A549 (cell line): ENCODE data around the gene ZMYND8. TPM values are rescaled to one million over a fixed set of nuclear protein-coding genes. Genes with fewer than 3 reads are reported as not detected.

Source experiments
- ATAC-seq, 2 experiments: fragments of 200-7000 bp in 1 of 2; fragments of >200 bp in 1 of 2; cut with Nextera tagmentation in 1 of 2; cut with Tn5 transposase in 1 of 2; 3 replicates each; pipeline versions ENCODE4 v1.8.0 to v1.9.1; 2018 to 2020; ENCODE audit warnings: mild to moderate bottlenecking in 1 of 2, moderate library complexity in 1 of 2
- CTCF ChIA-PET: fragments of 300-600 bp; sonication (Branson Sonifier 250); formaldehyde crosslinking; extraction: SDS; loops from one replicate; lab custom pipeline; 2021; ENCODE audit warnings: antibody characterized with exemption, inconsistent platforms; lab: Yijun Ruan, JAX
- POLR2A ChIA-PET: fragments of 350-600 bp; formaldehyde crosslinking; extraction: SDS; loops from one replicate; lab custom pipeline; 2021; ENCODE audit warnings: antibody characterized with exemption, inconsistent platforms; lab: Yijun Ruan, JAX
- DNase-seq, 2 experiments: peaks; one replicate each; pipeline versions ENCODE4 v3.0.0 to v3.0.0-alpha.2; 2011 to 2016; ENCODE audit warnings: low read depth in 1 of 2, low spot score in 1 of 2
- FAIRE-seq: peaks from 2 replicates; lab custom pipeline; 2011; peaks lifted over from hg19 to GRCh38; lab: Jason Lieb, UNC
- H3K27ac ChIP-seq, 2 experiments: fragments of >200 bp; sonication (Bioruptor Twin); formaldehyde crosslinking; 3 replicates each; pipeline ENCODE4 v1.5.1; 2016 to 2017
- H3K4me1 ChIP-seq: fragments of >200 bp; sonication (Bioruptor Twin); formaldehyde crosslinking; 3 replicates; pipeline ENCODE4 v1.6.1; 2016
- H3K4me2 ChIP-seq: fragments of >200 bp; sonication (Bioruptor Twin); formaldehyde crosslinking; 3 replicates; pipeline ENCODE4 v1.6.1; 2016
- H3K4me3 ChIP-seq: fragments of >200 bp; sonication (Bioruptor Twin); formaldehyde crosslinking; 3 replicates; pipeline ENCODE4 v1.5.1; 2016
- H3K9me3 ChIP-seq: fragments of >200 bp; sonication (Bioruptor Twin); formaldehyde crosslinking; 3 replicates; pipeline ENCODE4 v1.6.1; 2016
- CHD4 ChIP-seq: fragments of 200-600 bp; sonication (generic); IDR thresholded peaks from 2 replicates; pipeline ENCODE4 v1.6.1; 2016; ENCODE audit warnings: antibody characterized with exemption, mild to moderate bottlenecking, borderline replicate concordance
- EHF ChIP-seq: fragments of 250-450 bp; sonication (Bioruptor Pico); IDR thresholded peaks from 2 replicates; pipeline ENCODE4 v1.5.0; 2020; ENCODE audit warnings: mild to moderate bottlenecking
- GATA3 ChIP-seq: IDR thresholded peaks from 2 replicates; pipeline ENCODE4 v1.6.1; 2012; ENCODE audit warnings: borderline replicate concordance
- HDAC2 ChIP-seq: fragments of 200-600 bp; sonication (generic); IDR thresholded peaks from 2 replicates; pipeline ENCODE4 v1.6.1; 2016
- HOXA7 ChIP-seq: fragments of 250-450 bp; sonication (Bioruptor Pico); IDR thresholded peaks from 2 replicates; pipeline ENCODE4 v1.5.0; 2020; ENCODE audit warnings: mild to moderate bottlenecking, moderate library complexity
- JUNB ChIP-seq: fragments of >200 bp; sonication (Bioruptor Twin); formaldehyde crosslinking; IDR thresholded peaks from 2 replicates; pipeline ENCODE4 v1.6.1; 2016
- KDM1A ChIP-seq: fragments of 200-600 bp; sonication (generic); IDR thresholded peaks from 2 replicates; pipeline ENCODE4 v1.6.1; 2016; ENCODE audit warnings: low read depth, mild to moderate bottlenecking
- KDM5A ChIP-seq: fragments of 200-600 bp; sonication (generic); IDR thresholded peaks from 2 replicates; pipeline ENCODE4 v1.6.1; 2016; ENCODE audit warnings: antibody characterized with exemption, mild to moderate bottlenecking
- MAZ ChIP-seq: fragments of 150-350 bp; IDR thresholded peaks from 2 replicates; pipeline ENCODE4 v1.6.1; 2014; ENCODE audit warnings: antibody characterized with exemption, low read depth, low read length, borderline replicate concordance
- MYC ChIP-seq: IDR thresholded peaks from 2 replicates; pipeline ENCODE4 v1.6.1; 2012; ENCODE audit warnings: mild to moderate bottlenecking, inconsistent platforms, low read length, improper control_type of control experiment, borderline replicate concordance
- NFE2L2 ChIP-seq: fragments of 150-350 bp; conservative IDR thresholded peaks from 2 replicates; pipeline ENCODE4 v1.6.1; 2014; ENCODE audit warnings: low read length
- PHF8 ChIP-seq: fragments of 200-600 bp; sonication (generic); IDR thresholded peaks from 2 replicates; pipeline ENCODE4 v1.6.1; 2016; ENCODE audit warnings: low read depth, mild to moderate bottlenecking, antibody characterized with exemption, moderate library complexity, borderline replicate concordance
- RAD21 ChIP-seq, 2 experiments: fragments of >200 bp in 1 of 2; sonication (Bioruptor Twin) in 1 of 2; formaldehyde crosslinking in 1 of 2; IDR thresholded peaks in 1 of 2; conservative IDR thresholded peaks in 1 of 2; 2 replicates in 1 of 2; 3 replicates in 1 of 2; pipeline ENCODE4 v1.6.1; 2012 to 2018; ENCODE audit warnings: inconsistent platforms in 1 of 2
- RARB ChIP-seq: fragments of 250-450 bp; sonication (Bioruptor Pico); IDR thresholded peaks from 2 replicates; pipeline ENCODE4 v1.8.0; 2021; ENCODE audit warnings: mild to moderate bottlenecking, moderate library complexity
- RFX5 ChIP-seq: fragments of 450-650 bp; IDR thresholded peaks from 2 replicates; pipeline ENCODE4 v1.7.1; 2014; ENCODE audit warnings: antibody characterized with exemption, mild to moderate bottlenecking, moderate library complexity
- SMC3 ChIP-seq: fragments of >200 bp; sonication (Bioruptor Twin); formaldehyde crosslinking; IDR thresholded peaks from 3 replicates; pipeline ENCODE4 v1.6.1; 2018; ENCODE audit warnings: inconsistent platforms
- TP53 ChIP-seq: fragments of 250-450 bp; sonication (Bioruptor Pico); IDR thresholded peaks from 2 replicates; pipeline ENCODE4 v1.5.0; 2021; ENCODE audit warnings: mild to moderate bottlenecking, moderate library complexity
- WGBS: methylation state at CpG from one replicate; pipeline ENCODE4 v1.1.6; 2017; ENCODE audit errors: missing lambda C conversion rate; 5-methylcytosine and 5-hydroxymethylcytosine counted together
- polyA plus RNA-seq, 4 experiments: library from polyadenylated mRNA; depleted of rRNA in 3 of 4; stranded (reverse); fragments of >200 nt; fragmentation: RNase III in 1 of 4; extraction: RNeasy Plus Mini Kit Qiagen cat#74134 plus additional on column Dnase treatment in 1 of 4; gene quantifications; 2 replicates in 3 of 4; 3 replicates in 1 of 4; pipeline ENCODE4 v1.2.3, GENCODE V29; 2011 to 2017
- TF ChIP-seq, protein P1 (sequence below): IDR thresholded peaks from 2 replicates; pipeline ENCODE4 v1.6.1; 2012
- TF ChIP-seq, protein P2 (sequence below): IDR thresholded peaks from 2 replicates; pipeline ENCODE4 v1.6.1; 2012; ENCODE audit warnings: low read depth, borderline replicate concordance
- TF ChIP-seq, protein P3 (sequence below): fragments of 250-450 bp; sonication (Bioruptor Pico); IDR thresholded peaks from 2 replicates; pipeline ENCODE4 v1.5.0; 2021; ENCODE audit warnings: mild to moderate bottlenecking, moderate library complexity, borderline replicate concordance
- TF ChIP-seq, protein P4 (sequence below): fragments of 200-600 bp; sonication (generic); IDR thresholded peaks from 2 replicates; pipeline ENCODE4 v1.6.1; 2016; ENCODE audit warnings: antibody characterized with exemption, mild to moderate bottlenecking, moderate library complexity
- TF ChIP-seq, protein P5 (sequence below): fragments of 150-350 bp; IDR thresholded peaks from 2 replicates; pipeline ENCODE4 v1.6.1; 2014; ENCODE audit warnings: low read depth, mild to moderate bottlenecking, low read length

Gene ZMYND8
- polyA plus RNA-seq, 2 of the 4 experiments (the other 2 are of a cell fraction) = 10.4 to 24.9 TPM

DNA sequence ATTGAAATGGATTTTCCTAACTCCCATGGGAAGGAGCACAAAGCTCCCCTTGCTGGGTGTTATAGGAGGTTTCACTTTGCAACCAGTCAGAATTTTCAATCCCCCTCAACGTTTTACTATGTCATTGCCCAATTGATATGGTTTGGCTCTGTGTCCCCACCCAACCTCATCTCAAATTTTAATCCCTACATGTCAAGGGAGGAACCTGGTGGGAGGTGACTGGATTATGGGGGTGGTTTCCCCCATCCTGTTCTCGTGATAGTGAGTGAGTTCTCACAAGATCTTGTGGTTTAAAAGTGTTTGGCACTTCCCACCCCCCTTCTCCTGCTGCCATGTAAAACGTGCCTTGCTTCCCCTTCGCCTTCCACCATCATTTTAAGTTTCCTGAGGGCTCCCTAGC, 62.9 kb downstream of the ZMYND8 start (continued):
- TF ChIP-seq MAZ = no peak
- no peak for TF ChIP-seq MYC
- TF ChIP-seq, protein P1, sequence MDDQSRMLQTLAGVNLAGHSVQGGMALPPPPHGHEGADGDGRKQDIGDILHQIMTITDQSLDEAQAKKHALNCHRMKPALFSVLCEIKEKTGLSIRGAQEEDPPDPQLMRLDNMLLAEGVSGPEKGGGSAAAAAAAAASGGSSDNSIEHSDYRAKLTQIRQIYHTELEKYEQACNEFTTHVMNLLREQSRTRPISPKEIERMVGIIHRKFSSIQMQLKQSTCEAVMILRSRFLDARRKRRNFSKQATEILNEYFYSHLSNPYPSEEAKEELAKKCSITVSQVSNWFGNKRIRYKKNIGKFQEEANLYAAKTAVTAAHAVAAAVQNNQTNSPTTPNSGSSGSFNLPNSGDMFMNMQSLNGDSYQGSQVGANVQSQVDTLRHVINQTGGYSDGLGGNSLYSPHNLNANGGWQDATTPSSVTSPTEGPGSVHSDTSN = no peak

DNA sequence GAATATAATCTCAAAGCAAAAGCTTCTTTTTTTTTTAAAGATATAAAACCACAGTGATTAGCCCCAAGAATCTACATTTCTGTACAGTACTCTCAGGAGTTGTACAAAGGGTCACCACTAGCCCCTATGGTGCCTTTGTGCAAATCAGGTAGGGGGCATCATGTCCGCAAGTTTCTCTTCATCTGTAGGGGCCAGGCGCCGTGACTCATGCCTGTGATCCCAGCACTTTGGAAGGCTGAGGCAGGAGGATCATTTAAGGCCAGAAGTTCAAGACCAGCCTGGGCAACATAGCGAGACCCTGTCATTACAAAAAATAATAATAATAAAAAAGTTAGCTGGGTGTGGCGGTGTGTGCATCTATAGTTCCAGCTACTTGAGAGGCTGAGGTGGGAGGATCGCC, 63.9 kb downstream of the ZMYND8 start:
- TF ChIP-seq, protein P2, sequence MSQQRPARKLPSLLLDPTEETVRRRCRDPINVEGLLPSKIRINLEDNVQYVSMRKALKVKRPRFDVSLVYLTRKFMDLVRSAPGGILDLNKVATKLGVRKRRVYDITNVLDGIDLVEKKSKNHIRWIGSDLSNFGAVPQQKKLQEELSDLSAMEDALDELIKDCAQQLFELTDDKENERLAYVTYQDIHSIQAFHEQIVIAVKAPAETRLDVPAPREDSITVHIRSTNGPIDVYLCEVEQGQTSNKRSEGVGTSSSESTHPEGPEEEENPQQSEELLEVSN = no peak
- TF ChIP-seq CHD4 (no peak), EHF (CRISPR knock-in tag) (no peak), RARB (no peak), NFE2L2 (no peak), RFX5 (no peak), KDM5A (no peak), TP53 (CRISPR knock-in tag) (no peak), GATA3 (no peak)
- TF ChIP-seq, protein P3, sequence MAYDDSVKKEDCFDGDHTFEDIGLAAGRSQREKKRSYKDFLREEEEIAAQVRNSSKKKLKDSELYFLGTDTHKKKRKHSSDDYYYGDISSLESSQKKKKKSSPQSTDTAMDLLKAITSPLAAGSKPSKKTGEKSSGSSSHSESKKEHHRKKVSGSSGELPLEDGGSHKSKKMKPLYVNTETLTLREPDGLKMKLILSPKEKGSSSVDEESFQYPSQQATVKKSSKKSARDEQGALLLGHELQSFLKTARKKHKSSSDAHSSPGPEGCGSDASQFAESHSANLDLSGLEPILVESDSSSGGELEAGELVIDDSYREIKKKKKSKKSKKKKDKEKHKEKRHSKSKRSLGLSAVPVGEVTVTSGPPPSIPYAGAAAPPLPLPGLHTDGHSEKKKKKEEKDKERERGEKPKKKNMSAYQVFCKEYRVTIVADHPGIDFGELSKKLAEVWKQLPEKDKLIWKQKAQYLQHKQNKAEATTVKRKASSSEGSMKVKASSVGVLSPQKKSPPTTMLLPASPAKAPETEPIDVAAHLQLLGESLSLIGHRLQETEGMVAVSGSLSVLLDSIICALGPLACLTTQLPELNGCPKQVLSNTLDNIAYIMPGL (CRISPR knock-in tag) = no peak
- TF ChIP-seq, protein P4, sequence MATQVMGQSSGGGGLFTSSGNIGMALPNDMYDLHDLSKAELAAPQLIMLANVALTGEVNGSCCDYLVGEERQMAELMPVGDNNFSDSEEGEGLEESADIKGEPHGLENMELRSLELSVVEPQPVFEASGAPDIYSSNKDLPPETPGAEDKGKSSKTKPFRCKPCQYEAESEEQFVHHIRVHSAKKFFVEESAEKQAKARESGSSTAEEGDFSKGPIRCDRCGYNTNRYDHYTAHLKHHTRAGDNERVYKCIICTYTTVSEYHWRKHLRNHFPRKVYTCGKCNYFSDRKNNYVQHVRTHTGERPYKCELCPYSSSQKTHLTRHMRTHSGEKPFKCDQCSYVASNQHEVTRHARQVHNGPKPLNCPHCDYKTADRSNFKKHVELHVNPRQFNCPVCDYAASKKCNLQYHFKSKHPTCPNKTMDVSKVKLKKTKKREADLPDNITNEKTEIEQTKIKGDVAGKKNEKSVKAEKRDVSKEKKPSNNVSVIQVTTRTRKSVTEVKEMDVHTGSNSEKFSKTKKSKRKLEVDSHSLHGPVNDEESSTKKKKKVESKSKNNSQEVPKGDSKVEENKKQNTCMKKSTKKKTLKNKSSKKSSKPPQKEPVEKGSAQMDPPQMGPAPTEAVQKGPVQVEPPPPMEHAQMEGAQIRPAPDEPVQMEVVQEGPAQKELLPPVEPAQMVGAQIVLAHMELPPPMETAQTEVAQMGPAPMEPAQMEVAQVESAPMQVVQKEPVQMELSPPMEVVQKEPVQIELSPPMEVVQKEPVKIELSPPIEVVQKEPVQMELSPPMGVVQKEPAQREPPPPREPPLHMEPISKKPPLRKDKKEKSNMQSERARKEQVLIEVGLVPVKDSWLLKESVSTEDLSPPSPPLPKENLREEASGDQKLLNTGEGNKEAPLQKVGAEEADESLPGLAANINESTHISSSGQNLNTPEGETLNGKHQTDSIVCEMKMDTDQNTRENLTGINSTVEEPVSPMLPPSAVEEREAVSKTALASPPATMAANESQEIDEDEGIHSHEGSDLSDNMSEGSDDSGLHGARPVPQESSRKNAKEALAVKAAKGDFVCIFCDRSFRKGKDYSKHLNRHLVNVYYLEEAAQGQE = no peak
- FAIRE-seq = no peak
- 96% methylated on average over 6 of the region's 6 CpGs for WGBS
- Histone ChIP-seq H3K9me3 (no peaks in the 10 kb centered on the region), H3K4me1 (peaks cover 29% of the 10 kb centered on the region), H3K4me3 (no peak overlapping the region), H3K4me2 (no peak overlapping the region), H3K27ac (peak overlapping the region in 1 of 2 experiments; percentile 81; a peak in 2 of 6 replicates)
- no peak for ATAC-seq
- ChIA-PET CTCF (interaction anchor here (0.7 to 1.8 kb wide), 3 partner anchors 10 to 314 kb away, joined by 3 to 9 read pairs (median 3); no protein-coding TSS in a partner anchor), POLR2A (no interaction called here)
- no peak for DNase-seq

DNA sequence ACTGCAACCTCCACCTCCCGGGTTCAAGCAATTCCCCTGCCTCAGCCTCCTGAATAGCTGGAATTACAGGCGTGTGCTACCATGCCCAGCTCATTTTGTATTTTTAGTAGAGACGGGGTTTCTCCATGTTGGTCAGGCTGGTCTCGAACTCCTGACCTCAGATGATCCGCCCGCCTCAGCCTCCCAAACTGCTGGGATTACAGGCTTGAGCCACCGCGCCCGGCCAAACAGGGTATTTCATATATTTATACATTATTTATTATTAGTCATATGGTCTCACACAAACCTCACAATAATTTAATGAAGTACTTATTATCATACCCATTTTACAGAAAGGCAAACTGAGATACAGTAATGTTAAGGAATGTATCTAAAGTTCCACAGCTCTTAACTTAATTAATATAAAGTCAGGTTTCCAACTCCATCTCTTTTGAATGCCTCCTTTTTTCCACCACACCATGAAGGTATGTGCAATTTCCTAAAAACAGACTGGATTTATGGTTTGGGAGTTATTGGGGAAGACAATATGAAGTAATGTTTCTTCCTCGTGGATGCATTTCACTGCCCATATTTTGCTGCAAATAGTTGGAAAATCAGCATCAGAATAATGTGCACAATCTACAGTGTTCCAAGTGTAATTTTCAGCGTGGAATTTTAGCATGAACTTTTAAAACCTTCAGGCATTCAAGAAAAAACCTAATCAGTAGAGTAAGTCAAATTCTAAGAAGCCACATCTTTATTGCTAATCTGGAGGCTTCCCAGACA, 65.7 kb downstream of the ZMYND8 start:
- Histone ChIP-seq H3K4me1 (peaks cover 12% of the 10 kb centered on the region), H3K4me2 (no peak overlapping the region), H3K27ac (no peak overlapping the region), H3K9me3 (no peaks in the 10 kb centered on the region), H3K4me3 (no peak overlapping the region)
- CTCF ChIA-PET = interaction anchor here (0.6 to 2.5 kb wide), 6 partner anchors 10 to 1330 kb away, joined by 3 to 15 read pairs (median 4); no protein-coding TSS in a partner anchor
- 96% methylated on average over 11 of the region's 11 CpGs for WGBS
- ATAC-seq (no peak), DNase-seq (no peak), FAIRE-seq (no peak)
- no peak for TF ChIP-seq RAD21 (conservative IDR thresholded peaks at IDR 0.05 in 1 of 2, IDR thresholded peaks at IDR 0.05 in 1 of 2)
- TF ChIP-seq HDAC2 = peak; percentile 65; the same call in 1 of the 2 replicates
- TF ChIP-seq SMC3 = no peak
- no peak for TF ChIP-seq HOXA7 (CRISPR knock-in tag)
- no peak for TF ChIP-seq JUNB
- no peak for TF ChIP-seq MYC
- TF ChIP-seq KDM1A = 0 out of 2 replicates have a peak, but pooled peaks have one; percentile 38
- no peak for TF ChIP-seq MAZ
- TF ChIP-seq, protein P5, sequence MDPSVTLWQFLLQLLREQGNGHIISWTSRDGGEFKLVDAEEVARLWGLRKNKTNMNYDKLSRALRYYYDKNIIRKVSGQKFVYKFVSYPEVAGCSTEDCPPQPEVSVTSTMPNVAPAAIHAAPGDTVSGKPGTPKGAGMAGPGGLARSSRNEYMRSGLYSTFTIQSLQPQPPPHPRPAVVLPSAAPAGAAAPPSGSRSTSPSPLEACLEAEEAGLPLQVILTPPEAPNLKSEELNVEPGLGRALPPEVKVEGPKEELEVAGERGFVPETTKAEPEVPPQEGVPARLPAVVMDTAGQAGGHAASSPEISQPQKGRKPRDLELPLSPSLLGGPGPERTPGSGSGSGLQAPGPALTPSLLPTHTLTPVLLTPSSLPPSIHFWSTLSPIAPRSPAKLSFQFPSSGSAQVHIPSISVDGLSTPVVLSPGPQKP = no peak
- no peak for TF ChIP-seq PHF8
- POLR2A ChIA-PET = interaction anchor here (0.6 kb wide), 2 partner anchors 27 to 68 kb away, joined by 3 to 5 read pairs; no protein-coding TSS in a partner anchor
